ENCODE measurements around the gene PRSS8.

PRSS8 gene

GRCh38 chr16:31130336-31130891 is 5.1 kb downstream of the PRSS8 start:
- no peak for DNase-seq (ENCODE audit: low read depth in 1 of 2, low spot score in 1 of 2)

- DNase-seq (ENCODE audit: low read depth in 1 of 2, low spot score in 1 of 2): no peak
Observed at GRCh38 chr16:31129568-31130335, 5.8 kb downstream of the PRSS8 start.

- DNase-seq (ENCODE audit: low read depth in 1 of 2, low spot score in 1 of 2): no peak
Observed at GRCh38 chr16:31128711-31129567, 6.6 kb downstream of the PRSS8 start.

DNA sequence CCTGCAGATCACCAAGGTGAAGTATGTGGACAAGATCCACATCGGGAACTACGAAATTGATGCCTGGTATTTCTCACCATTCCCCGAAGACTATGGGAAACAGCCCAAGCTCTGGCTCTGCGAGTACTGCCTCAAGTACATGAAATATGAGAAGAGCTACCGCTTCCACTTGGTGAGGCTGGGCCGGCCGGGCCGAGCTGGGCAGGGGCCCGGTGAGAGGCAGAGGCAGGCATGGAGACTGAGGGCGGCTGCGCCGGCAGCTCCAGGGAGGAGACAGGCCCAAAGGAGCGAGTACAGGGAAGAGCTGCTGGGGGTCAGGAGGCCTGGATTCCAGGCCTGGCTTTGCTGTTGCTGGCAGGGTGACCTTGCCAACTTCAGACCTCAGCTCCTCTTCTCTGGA is 8.3 kb downstream of the PRSS8 start:
- DNase-seq (ENCODE audit: low read depth in 1 of 2, low spot score in 1 of 2): no peak

DNA sequence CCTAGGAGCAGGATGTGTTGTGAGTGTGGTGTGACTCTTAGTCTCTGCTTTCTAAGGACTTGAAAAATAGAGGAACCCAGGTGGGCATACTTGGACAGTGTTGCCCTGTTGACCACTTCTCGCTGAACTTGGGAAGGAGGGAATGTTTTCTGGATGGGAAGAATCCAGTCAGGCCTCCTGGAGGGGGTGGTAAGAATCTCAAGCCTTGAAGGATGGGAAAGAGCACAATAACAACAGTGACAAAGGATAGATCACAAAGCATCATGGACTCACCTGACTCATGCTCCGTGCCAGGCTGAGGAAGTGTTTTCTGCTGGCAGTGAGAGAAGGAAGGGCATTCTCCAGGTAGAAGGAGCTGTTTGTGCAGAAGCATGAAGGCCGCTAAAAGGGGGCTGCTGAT is 9.7 kb downstream of the PRSS8 start:
- DNase-seq (ENCODE audit: low read depth in 1 of 2, low spot score in 1 of 2): no peak

DNA sequence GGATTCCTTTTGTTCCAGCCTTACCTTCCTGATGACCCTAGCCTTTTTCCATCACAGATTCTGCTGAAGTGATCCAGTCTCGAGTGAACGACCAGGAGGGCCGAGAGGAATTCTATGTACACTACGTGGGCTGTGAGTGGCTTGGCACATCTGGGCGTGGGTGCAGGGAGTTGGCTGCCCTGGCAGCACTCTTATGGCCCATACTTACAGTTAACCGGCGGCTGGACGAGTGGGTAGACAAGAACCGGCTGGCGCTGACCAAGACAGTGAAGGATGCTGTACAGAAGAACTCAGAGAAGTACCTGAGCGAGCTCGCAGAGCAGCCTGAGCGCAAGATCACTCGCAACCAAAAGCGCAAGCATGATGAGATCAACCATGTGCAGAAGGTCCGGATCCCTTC is 15.4 kb downstream of the PRSS8 start:
- no peak for DNase-seq (ENCODE audit: low read depth in 1 of 2, low spot score in 1 of 2)

DNA sequence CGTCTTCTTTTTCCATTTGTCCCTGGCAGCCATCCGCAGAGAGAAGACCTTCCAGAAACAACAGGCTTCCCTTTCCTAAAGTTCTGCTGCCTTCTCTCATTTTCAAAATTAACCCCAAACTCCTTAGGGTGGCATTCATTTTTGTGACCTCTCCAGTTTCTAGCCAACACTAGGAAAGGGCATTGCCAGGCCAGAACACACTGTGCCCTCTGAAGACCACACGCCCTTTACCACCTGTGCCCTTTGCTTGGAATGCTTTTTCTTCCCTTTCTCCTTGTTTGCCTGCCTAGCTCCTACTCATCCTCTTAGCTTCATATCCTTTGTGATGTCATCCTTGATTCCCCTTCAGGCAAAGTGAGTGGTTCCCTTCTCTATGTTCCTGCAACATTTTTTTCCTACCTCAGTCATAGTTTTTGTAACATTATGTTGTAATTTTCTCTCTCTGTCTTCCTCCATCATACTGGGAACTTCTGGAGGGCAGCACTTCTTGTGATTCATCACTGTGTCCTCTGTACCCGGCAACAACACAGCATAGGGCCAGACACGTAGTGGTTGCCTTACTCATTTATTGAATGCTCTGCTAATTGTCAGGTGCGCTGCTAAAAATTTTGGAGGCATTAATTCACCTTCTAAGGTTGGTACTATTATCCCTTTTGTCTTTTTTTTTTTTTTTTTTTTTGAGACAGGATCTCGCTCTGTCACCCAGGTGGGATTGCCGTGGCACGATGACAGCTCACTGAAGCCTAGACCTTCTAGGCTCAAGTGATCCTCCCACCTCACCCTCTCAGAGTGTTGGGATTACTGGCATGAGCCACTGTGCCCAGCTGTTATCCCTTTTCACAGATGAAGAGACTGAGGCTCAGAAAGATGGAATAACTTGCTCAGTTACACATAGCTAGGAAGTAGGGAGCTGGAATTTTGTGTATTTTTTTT is 17.0 kb downstream of the PRSS8 start:
- no peak for DNase-seq (ENCODE audit: low read depth in 1 of 2, low spot score in 1 of 2)

DNA sequence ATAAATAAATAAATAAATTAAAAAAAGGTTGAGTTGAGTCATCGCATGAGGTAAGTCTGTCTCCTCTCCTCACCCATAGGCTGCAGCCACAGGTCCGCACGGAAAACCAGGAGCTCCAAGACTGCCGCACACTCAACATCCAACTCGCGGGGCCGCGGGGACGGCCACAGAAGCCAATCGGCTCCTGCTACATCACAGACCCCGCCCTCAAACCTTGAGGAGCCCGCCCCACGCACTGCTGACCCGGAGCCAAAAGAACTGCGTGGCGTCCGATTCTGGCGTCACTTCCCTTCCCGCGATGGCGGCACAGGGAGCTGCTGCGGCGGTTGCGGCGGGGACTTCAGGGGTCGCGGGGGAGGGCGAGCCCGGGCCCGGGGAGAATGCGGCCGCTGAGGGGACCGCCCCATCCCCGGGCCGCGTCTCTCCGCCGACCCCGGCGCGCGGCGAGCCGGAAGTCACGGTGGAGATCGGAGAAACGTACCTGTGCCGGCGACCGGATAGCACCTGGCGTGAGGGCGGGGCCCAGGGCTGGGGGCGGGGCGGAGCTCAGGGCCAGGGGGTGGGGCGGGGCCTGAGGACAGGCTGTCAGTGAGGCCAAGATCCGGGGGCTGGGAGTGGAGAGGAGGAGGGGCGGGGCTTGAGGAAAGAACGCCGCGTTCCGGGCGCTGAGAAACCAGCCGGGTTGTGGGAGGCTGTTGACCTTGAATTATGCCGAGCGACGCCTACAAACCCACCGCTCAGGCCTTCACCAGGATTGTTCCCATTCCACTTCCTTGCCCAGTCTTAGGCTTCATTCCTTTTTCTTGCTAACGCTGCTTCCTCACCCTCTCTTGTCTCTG is 17.9 kb downstream of the PRSS8 start, which contains the start of gene KAT8:
Gene KAT8 (plus strand): TSS at position 281 of the 839 bp plus-strand sequence. CDS start 18 bp downstream, at position 299.
- peak; percentile 92 to 95 for DNase-seq (ENCODE audit: low read depth in 1 of 2, low spot score in 1 of 2)

GRCh38 chr16:31114468-31114867 is 21.1 kb downstream of the PRSS8 start:
- DNase-seq (ENCODE audit: low read depth in 1 of 2, low spot score in 1 of 2): no peak

DNA sequence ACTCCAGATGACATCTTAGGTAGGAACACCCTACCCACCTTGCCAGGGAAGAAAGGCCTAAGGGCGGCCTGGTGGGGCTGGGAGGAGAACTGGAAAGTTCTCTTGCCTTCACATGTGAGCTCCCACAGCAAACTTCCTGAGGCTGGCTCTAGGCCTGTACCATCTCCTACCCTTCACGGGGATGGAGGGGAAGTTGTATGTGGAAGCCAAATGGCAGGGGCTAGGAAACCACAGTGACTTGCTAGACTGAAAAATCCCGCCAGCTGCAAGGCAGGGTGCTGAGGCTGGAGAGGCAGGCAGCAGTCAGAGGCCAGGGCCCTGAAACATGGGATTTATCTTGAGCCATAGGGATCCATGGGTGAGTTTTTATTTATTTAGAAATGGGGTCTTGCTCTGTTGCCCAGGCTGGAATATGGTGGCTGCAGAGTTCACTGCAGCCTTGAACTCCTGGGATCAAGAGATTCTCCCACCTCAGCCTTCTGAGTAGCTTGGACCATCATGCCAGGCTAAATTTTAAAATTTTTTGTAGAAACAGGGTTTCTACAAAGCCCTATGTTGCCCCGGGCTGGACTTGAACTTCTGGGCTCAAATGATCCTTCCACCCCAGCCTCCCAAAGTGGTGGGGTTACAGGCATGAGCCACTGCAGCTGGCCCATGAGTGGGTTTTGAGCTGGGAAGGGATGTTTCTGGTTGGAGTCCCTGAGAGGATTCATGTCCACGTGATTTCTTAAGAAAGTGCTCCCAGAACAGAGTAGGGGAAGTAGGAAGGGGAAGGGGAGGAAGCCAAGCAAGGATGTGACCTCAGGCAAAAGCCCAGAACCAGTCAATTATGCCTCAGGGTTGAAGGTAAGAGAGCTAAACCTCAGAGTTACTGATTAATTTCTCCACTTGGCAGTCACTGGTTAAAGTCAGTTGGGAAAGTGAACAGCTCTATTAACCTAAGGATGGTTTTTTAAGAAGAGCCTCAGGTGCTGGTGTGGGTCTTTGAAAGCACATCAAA is 22.1 kb downstream of the PRSS8 start:
- no peak for DNase-seq (ENCODE audit: low read depth in 1 of 2, low spot score in 1 of 2)

DNA sequence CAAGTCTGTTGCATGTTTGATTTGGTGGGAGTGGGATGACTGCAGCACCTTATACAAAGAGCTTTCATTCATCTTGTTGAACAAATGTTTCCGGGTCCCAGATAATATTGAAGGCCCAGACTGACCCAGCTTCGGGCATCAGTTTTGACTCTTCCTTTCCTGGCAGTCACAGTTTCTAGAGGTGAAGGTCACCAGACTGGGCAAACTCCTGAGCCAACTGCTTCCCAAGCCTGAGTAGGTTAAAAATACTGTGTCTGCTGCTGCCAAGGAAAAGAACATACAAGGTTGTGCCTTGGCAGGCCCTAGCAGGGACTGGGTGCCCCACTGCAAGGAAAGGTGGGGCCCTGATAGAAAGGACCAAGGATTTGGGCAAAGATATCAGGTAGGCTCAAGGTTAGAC is 22.8 kb downstream of the PRSS8 start:
- no peak for DNase-seq (ENCODE audit: low read depth in 1 of 2, low spot score in 1 of 2)

DNA sequence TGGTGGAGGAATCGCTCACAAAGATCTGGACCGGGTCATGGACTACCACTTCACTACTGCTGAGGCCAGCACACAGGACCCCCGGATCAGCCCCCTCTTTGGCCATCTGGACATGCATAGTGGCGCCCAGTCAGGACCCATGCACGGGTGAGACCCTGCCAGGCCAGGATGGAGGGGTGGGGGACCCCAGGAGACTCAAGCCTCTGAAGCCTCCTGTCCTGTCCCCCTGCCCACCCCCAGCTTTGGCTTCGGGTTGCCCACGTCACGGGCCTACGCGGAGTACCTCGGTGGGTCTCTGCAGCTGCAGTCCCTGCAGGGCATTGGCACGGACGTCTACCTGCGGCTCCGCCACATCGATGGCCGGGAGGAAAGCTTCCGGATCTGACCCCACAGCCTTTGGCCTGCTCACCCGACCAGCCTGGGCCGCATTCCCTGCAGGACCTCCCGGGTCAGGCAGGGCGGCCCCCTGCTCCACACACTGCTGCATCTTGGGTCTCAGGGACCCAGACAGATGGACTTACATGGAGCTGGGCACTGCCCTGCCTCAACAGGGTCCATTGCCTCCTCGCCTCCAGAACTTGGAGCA is 23.6 kb downstream of the PRSS8 start:
- DNase-seq (ENCODE audit: low read depth in 1 of 2, low spot score in 1 of 2): no peak

DNA sequence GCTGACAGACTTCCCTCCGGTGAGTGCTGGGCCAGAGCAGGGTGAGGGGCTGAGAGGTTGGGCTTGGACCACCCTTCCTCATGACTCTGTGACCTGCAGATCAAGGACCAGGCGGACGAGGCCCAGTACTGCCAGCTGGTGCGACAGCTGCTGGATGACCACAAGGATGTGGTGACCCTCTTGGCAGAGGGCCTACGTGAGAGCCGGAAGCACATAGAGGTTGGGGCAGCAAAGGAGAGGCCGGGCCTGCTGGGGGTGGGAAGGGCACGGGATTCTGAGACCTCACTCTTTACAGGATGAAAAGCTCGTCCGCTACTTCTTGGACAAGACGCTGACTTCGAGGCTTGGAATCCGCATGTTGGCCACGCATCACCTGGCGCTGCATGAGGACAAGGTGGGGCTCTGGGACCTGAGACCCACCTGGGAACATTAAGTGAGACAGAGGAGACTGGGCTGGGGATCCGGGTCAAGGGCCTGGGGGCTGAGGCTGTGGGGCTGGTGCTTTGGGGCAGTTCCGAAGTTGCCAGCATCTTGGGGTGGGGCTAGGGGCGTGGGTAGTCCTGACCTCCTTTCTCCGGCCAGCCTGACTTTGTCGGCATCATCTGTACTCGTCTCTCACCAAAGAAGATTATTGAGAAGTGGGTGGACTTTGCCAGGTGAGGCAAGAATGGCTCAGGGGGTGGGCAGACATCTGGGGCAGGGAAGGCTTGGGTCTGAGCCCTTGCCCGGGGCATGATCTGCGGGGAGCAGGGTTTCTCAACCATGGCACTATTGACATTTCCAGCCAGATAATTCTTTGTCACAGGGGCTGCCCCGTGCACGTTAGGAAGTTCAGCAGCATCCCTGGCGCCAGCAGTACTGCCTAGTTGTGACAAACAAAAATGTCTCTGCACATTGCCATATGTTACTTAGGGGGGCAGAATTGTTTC is 25.2 kb downstream of the PRSS8 start:
- DNase-seq (ENCODE audit: low read depth in 1 of 2, low spot score in 1 of 2): no peak

DNA sequence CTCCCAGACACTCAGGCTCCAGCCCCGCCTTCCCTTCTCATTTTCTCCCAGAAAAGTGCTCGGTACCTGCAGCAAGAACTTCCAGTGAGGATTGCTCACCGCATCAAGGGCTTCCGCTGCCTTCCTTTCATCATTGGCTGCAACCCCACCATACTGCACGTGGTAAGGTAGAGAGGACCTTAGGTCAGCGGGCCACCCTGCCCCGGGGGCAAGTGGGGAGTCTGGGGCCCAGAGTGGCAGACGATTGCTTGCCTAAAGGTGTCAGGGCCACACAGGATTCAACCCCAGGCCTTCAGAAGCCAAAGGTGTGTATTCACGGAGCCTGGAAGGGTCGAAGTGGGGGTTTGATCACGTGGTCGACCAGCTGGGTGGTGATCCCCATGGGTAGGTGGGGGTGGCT is 25.9 kb downstream of the PRSS8 start:
- no peak for DNase-seq (ENCODE audit: low read depth in 1 of 2, low spot score in 1 of 2)

GRCh38 chr16:31108794-31109558 is 26.6 kb downstream of the PRSS8 start:
- DNase-seq (ENCODE audit: low read depth in 1 of 2, low spot score in 1 of 2): no peak

- peak; percentile 26 to 55 for DNase-seq (ENCODE audit: low read depth in 1 of 2, low spot score in 1 of 2)
Observed at GRCh38 chr16:31108035-31108793, 27.3 kb downstream of the PRSS8 start, which contains the start of gene BCKDK. BCKDK (plus strand) TSS chr16:31108386; CDS start chr16:31109224, 838 bp downstream.

Data from activated T-helper 1 cell treated with anti-CD3 and anti-CD28 coated beads, Interleukin-2, amount 50 U/mL, for 16 hours (primary cell).